NK-92 (cell line): ENCODE data around the gene SYDE1.
"Not testable (repeated sequence)": the region's sequence is repeated elsewhere in the genome, so short reads cannot be mapped to it uniquely, and the experiment has no call there.

Experiments
- DNase-seq: peaks from one replicate; lab custom pipeline; 2025; ENCODE audit not compliant: unreplicated experiment; lab: John Stamatoyannopoulos, UW

The SYDE1 gene, protein sequence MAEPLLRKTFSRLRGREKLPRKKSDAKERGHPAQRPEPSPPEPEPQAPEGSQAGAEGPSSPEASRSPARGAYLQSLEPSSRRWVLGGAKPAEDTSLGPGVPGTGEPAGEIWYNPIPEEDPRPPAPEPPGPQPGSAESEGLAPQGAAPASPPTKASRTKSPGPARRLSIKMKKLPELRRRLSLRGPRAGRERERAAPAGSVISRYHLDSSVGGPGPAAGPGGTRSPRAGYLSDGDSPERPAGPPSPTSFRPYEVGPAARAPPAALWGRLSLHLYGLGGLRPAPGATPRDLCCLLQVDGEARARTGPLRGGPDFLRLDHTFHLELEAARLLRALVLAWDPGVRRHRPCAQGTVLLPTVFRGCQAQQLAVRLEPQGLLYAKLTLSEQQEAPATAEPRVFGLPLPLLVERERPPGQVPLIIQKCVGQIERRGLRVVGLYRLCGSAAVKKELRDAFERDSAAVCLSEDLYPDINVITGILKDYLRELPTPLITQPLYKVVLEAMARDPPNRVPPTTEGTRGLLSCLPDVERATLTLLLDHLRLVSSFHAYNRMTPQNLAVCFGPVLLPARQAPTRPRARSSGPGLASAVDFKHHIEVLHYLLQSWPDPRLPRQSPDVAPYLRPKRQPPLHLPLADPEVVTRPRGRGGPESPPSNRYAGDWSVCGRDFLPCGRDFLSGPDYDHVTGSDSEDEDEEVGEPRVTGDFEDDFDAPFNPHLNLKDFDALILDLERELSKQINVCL

DNA sequence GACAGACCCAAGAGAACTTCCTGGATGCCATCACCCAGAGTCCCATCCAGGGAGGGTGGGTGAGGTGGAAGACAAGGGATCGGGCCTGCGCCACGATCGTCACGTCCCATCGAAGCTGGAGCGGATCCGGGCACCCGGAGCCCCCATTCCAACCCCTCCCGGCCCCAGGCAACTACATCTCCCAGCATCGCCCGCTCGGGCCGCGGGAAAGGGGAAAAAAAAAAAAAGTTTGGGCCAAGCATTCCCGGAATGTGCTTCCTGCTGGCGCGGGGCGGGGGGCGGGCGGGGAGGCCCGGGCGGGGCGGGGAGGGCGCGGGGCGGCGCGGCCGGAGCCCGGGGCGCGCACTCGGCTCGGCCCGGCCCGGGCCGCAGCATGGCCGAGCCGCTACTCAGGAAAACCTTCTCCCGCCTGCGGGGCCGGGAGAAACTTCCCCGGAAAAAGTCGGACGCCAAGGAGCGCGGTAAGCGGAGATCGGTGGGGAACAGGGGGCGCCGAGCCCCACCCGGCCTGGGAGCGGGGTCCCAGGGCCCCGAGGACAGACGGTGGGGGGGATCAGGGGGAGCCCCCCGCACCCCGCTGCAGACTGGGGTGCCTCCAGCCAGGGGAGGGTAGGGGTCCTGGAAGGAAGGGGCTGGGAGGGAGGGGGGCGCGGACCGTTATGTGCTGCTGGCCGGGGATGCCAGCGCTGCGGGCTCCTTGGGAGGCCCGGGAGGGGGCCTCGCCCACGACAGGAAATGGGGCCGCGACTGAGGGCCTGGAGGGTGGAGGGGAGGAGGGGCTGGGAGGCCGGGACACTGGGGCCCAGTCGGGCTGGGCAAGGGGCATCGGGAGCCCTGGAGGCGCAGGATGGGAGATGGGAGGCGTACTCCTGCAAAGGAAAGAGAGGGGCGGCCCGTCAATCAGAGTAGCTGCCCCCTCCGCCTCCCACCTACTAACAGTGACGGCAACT lies at the start of gene SYDE1:
Gene SYDE1 (plus strand): TSS at position 341 of the 950 bp plus-strand sequence. CDS start 33 bp downstream, at position 374.
- DNase-seq = no peak

DNA sequence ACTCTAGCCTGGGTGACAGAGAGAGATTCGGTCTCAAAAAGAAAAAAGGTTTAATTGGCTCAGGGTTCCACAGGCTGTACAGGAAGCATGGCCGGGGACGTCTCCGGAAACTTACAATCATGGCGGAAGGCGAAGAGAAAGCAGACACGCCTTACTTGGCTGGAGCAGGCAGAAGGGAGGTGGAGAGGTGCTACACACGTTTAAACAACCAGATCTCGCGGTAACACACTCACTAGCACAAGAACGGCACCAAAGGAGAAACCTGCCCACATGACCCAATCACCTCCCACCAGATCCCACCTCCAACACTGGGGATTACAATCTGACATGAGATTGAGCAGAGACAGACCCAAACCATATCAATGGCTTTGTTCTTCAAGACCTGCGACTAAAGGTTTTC lies 45.2 kb upstream of the SYDE1 start:
- DNase-seq = no peak

DNA sequence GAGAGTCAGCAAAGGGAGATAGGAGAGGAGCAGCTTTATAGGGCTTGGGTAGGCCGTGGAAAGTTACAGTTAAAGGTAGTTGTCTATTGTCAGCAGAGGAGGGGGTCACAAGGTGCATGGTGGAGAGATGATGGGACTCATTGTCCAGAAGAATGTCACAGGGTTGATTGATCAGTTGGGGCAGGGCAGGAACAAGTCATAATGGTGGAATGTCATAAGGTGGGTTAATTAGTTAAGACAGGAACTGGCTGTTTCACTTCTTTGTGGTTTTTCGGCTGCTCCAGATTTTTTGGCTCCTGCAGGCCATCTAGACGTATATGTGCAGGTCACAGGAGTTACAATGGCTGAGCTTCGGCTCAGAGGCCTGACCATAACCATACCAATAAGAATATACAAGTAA lies 36.8 kb upstream of the SYDE1 start:
- DNase-seq = not testable (repeated sequence)

DNA sequence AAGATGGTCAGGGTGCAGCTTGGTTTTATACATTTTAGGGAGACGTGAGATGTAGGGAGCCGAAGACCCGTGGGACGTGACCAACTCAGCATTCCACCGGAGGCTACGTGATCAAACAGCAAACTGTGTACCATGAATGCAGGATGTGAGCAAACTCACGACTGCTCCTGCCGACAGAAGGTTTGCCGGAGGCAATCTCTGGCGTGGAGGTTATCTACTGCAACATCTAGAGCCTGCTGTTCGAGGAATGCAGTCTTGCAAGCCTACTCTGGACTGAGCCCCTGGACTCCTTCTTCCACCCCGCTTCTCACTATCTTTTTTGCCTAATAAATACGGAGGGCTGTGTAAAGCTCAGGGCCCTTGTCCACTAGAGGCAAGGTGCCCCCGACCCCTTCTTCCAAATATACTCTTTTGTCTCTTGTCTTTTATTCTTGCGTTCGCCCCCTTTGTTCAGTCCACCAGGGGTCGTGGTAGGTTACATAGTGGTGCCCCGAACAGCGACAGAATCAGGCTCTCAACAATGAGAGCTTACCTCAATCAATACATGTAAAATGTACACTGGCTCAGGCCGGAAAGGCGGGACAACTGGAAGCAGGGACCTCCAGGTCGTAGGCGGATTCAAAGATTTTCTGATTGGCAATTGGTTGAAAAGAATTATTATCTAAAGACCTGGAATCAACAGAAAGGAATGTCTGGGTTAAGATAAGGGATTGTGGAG lies 34.1 kb upstream of the SYDE1 start:
- no peak for DNase-seq

DNA sequence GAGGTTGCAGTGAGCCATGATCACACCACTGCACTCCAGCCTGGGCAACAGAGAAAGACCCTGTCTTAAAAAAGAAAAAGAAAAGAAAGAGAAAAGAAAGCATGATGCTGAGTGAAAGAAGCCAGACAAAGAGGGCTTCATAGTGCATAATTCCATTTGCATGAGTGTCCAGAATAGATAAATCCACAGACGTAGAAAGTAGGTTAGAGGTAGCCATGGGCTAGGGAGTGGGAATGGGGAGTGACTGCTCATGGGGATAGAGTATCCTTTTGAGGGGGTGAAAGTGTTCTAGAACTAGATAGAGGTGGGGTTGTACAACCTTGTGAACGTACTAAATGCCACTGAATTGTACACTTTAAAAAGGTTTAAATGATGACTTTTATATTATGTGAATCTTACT lies 32.8 kb upstream of the SYDE1 start:
- DNase-seq = no peak

DNA sequence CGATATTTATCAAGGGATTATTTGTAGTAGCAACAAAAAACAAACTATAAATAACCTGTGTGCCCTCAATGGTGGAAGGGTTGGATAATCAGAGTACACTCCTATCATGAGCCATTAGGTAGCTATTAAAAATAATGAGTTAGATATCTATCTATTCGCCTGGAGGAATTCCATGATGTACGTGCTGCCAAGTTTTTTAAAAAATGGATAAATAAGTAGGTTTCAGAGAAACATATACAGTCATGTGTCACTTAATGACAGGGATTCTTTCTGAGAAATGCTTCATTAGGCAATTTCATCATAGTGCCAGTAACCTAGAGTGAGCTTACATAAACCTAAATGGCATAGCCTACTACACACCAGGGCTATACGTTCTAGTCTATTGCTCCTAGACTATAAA lies 31.4 kb upstream of the SYDE1 start:
- no peak for DNase-seq

DNA sequence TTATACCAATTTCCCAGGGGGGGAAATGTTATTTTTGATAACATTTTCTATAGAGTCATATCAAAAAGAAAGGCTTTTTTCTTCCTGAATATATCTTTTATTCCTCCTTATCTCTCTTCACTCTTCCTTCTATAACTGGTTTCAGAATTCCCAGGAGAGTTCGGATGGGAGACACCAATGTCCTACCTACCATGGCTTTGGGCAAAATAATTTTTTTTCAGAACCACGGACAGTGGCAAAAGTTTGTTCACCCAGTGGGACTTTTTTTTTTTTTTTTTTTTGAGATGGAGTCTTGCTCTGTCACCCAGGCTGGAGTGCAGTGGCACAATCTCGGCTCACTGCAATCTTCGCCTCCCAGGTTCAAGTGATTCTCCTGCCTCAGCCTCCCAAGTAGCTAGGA lies 27.2 kb upstream of the SYDE1 start:
- DNase-seq = not testable (repeated sequence)

DNA sequence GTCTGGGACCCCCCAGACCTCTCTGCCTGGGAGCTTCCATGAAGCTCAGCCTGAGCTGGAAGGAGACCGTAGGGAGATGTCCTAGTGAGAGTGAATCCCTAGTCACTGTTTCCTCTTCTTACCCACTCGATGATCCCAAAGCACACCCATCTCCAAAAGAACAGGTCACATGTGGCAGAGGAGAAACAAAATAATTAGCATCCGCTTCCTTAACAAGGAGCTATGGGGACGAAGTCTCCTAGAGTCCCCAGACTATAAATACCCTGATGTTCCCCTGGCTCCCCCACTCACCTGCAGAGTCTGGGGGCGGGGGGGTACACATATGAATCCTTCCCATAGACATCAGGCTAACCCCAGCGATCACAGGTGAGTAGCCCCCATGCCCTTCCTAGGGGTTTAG lies 25.3 kb upstream of the SYDE1 start, which contains the start of gene OR1I1:
Gene OR1I1 (plus strand): TSS at position 301 of the 400 bp plus-strand sequence. CDS start 4,855 bp downstream, outside the sequence.
- no peak for DNase-seq

DNA sequence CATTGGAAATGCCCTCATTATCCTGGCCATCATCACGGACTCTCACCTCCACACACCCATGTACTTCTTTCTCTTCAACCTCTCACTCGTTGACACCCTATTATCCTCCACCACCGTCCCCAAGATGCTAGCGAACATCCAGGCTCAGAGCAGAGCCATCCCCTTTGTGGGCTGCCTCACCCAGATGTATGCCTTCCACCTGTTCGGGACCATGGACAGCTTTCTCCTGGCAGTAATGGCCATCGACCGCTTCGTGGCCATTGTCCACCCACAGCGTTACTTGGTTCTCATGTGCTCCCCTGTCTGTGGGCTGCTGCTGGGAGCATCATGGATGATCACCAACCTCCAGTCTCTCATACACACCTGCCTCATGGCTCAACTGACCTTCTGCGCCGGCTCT lies 20.0 kb upstream of the SYDE1 start:
- DNase-seq = no peak

DNA sequence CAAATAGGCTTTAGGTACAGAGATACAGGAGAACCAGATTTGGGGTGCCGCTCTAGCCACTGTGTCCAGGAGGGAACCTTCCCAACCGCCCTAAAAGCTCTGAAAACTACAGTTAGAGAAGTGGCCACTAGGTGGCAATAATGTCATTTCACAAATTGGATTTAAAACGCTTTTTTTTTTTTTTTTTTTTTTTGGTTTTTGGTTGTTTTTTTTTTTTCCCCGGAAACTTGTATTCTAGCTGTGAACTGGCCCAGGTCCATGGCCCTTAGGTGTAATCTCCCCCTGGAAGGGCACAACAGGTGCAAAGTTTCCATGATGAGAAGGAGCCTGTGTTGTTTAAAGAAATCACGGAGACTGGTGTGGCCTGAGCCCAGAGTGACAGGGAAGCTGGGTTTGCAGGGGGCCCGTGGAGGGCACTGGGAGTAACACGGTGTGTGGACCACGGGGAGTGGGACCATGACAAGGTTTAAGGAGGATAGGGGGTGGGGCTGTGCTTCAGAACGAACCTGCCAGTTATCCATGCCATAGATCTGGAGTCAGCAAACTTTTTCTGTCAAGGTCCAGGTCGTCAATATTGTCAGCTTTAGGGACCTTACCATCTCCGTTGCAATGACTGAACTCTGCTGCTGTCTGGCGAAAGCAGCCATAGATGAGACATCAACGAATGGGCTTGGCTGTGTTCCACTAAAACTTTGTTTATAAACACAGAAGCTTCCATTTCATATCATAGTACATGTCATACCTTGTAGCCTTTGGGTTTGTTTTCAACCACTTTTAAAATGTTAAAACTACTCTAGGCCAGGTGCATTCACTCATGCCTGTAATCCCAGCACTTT lies 15.1 kb upstream of the SYDE1 start:
- DNase-seq = no peak

DNA sequence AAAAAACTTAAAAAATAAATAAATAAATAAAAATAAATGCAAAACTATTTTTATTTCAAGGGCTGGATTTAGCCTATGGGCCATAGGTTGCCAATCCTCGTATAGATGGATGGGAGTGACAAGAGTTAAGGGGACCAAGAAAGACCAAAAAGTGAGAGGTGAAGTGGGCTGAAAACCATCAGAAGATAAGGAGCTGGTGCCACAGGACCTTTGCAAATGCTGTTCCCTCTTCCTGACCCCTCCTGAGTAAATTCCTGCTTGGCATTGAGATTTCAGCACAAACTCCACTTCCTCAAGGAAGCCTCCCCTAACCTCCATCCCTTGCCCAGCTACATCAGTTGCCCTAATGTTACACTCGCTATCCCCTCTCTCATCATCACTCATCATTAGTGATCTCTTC lies 14.2 kb upstream of the SYDE1 start:
- no peak for DNase-seq

DNA sequence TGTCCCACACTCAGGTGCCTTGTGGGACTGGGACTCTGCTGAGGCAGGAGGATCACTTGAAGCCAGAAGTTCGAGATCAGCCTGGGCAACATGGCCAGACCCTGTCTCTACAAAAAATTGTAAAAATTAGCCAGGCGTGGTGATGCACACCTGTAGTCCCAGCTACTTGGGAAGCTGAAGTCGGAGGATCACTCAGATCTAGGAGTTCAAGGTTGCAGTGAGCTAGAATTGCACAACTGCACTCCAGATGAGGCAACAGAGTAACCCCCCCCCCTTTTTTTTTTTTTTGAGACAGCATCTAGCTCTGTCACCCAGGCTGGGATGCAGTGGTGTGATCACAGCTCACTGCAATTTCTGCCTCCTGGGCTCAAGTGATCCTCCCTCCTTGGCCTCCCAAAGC lies 11.0 kb upstream of the SYDE1 start:
- DNase-seq = no peak

DNA sequence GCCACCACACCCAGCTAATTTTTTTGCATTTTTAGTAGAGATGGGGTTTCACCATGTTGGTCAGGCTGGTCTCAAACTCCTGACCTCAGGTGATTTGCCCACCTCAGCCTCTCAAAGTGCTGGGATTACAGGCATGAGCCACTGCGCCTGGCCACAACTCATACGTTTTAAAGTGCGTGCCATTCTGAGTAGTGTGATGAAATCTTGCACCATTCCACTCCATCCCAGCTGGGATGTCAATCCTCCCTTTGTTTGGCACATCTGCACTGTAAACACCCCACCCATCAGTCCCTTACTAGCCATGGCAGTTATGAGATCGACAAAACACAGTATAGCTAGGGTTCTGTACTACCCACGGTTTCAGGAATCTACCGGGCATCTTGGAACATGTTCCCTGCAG lies 9.2 kb upstream of the SYDE1 start:
- DNase-seq = not testable (repeated sequence)

DNA sequence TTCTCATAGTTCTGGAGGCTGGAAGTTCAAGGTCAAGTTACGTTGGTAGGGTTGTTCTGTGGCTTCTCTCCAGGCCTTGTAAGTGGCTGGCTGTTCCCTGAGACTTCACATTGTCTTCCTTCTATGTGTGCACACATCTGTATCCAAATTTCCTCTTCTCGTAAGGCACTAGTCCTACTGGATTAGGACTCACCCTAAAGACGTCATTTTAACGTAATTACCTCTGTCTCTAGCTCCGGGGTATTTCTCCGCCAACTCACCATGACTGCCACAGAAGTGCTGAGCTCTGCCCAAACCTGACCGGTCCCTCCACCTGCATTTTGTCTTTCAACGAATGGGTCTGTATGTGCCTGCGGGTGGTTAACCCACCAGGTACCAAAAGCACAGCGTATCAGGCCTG lies 8.7 kb upstream of the SYDE1 start:
- no peak for DNase-seq

DNA sequence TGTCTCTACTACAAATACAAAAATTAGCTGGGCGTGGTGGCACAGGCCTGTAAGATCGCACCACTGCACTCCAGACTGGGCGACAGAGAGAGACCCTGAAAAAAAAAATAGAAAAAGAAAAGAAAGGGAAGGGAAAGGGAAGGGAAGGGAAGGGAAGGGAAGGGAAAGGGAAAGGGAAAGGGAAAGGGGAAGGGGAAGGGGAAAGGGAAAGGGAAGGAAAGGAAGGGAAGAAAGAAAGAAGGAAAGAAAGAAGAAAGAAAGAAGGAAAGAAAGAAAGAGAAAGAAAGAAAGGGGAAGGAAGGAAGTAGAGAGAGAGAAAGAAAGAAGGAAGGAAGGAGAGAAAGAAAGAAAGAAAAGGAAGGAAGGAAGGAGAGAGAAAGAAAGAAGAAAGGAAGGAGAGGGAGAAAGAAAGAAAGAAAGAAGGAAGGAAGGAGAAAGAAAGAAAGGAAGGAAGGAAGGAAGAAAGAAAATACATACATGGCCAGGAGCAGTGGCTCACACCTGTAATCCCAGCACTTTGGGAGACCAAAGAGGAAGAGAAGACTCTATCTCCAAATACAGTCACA lies 8.1 kb upstream of the SYDE1 start:
- DNase-seq = no peak

DNA sequence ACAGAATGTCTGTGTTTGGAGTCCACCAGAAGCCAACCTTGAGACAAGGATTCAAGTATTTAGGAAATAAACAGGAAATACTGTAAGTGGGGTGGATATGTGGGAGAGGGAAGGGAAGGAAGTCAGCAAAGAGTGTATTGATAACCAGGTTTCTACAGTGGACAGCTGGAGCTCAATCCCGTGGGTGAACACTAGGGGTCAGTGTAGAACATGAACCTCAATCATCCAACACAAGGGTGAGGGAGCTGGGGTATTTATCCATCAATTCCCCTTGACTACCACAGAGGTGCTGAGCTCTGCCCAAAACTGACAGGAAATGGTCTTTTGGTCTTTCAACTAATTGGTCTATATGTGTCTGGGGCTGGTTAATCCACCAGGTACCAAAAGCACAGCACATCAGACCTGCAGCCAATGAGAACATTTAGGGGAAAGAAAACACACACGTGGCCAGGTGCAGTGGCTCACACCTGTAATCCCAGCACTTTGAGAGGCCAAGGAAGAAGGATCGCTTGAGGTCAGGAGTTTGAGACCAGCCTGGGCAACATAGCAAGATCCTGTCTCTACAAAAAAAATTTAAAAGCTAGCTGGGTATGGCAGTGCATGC lies 5.6 kb upstream of the SYDE1 start:
- no peak for DNase-seq

DNA sequence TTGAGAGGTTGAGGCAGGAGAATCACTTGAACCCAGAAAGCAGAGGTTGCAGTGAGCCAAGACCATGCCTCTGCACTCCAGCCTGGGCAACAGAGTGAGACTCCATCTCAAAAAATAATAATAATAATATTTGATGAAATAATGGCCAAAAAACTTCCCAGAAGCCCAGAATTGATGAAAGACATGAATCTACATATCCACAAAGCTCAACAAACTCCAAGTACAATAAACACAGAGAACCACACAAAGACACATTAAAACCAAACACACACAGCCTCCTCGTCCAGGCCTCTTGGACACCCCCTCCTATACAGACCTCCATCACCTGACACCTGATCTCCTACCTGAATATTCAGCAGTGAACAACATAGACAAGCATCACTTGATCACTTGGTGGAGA lies 3.2 kb upstream of the SYDE1 start:
- DNase-seq = no peak

DNA sequence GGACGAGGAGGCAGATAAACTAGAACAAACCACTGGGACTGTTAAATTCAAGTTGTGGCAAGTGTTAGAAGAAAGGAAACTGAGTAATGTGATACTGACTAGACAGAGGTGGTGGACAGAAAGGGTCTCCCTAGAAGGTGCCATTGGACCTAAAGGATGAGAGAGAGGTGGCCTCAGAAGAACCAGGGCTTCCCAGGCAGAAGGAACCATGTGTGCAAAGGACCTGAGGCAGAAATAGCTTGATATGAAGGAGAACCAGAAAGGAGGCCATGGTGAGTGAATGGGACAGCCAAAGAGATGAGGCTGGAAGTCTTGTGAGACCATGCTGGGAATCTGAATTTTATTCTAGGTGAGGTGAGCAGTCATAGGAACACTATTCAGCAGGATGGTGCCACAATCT lies 2.8 kb upstream of the SYDE1 start:
- no peak for DNase-seq

DNA sequence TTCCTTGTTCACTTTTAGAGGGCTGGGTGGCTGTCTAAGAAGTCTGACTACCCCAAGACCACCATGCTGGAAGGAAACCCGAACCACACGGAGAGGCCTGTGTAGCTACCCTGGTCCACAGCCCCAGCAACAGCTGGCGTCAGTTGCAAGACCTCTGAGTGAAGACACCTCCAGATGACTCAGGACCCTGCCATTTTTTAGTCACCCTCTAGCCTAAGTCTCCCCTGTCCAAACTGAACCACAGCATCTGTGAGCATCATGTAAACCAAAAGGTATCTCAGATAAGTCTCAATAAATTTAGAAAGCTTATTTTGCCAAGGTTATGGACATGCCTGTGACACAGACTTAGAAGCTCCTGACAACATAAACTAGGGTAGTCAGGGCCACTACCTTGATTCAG lies 2.2 kb upstream of the SYDE1 start:
- DNase-seq = no peak
